K562 (cell line): ENCODE data around the gene SPTAN1. TPM values are rescaled to one million over a fixed set of nuclear protein-coding genes. Genes with fewer than 3 reads are reported as not detected.

Source experiments
- ARNT ChIP-seq, 2 experiments: fragments of 450-650 bp; IDR thresholded peaks; 2 replicates each; pipeline ENCODE4 v1.6.1; 2016; ENCODE audit warnings: mild to moderate bottlenecking in 1 of 2
- BCOR ChIP-seq: fragments of 450-650 bp; IDR thresholded peaks from 2 replicates; pipeline ENCODE4 v1.6.1; 2016
- HEY1 ChIP-seq: fragments of 250-450 bp; sonication (Bioruptor Pico); IDR thresholded peaks from 2 replicates; pipeline ENCODE4 v1.5.0; 2020; ENCODE audit warnings: mild to moderate bottlenecking, moderate library complexity, borderline replicate concordance
- JUN ChIP-seq, 2 experiments: sonication (generic) in 1 of 2; formaldehyde crosslinking in 1 of 2; IDR thresholded peaks; 2 replicates each; pipeline versions ENCODE4 v1.6.1 to v1.8.0; 2012 to 2022; ENCODE audit warnings: borderline replicate concordance in 2 of 2, mild to moderate bottlenecking in 2 of 2, improper control_type of control experiment in 1 of 2, low read depth in 1 of 2, low read length in 1 of 2, missing genetic modification reagents in 1 of 2
- L3MBTL2 ChIP-seq: fragments of 450-650 bp; IDR thresholded peaks from 2 replicates; pipeline ENCODE4 v1.6.1; 2016; ENCODE audit warnings: mild to moderate bottlenecking, moderate library complexity
- PHF20 ChIP-seq: fragments of 450-650 bp; IDR thresholded peaks from 2 replicates; pipeline ENCODE4 v1.6.1; 2018; ENCODE audit not compliant: partially characterized antibody
- TCF7 ChIP-seq: sonication (generic); IDR thresholded peaks from 2 replicates; pipeline ENCODE4 v1.6.1; 2016; ENCODE audit warnings: antibody characterized with exemption, borderline replicate concordance
- THRAP3 ChIP-seq: fragments of 450-650 bp; IDR thresholded peaks from 2 replicates; pipeline ENCODE4 v1.6.1; 2016; ENCODE audit warnings: mild to moderate bottlenecking, inconsistent platforms, borderline replicate concordance
- WHSC1 ChIP-seq: IDR thresholded peaks from one replicate; pipeline ENCODE4 v1.6.1; 2012; ENCODE audit warnings: low read length, control low read depth, inconsistent platforms
- ZBTB33 ChIP-seq: sonication (generic); formaldehyde crosslinking; IDR thresholded peaks from 2 replicates; pipeline ENCODE4 v1.8.1; 2023; ENCODE audit warnings: mild to moderate bottlenecking, missing genetic modification reagents
- ZKSCAN3 ChIP-seq: fragments of 250-450 bp; sonication (Bioruptor Pico); IDR thresholded peaks from 2 replicates; pipeline ENCODE4 v1.4.0; 2020
- ZNF707 ChIP-seq: fragments of 250-450 bp; sonication (Bioruptor Pico); conservative IDR thresholded peaks from 2 replicates; pipeline ENCODE4 v1.8.0; 2022; ENCODE audit warnings: inconsistent platforms, mild to moderate bottlenecking, moderate library complexity
- polyA plus RNA-seq, 8 experiments: library from polyadenylated mRNA; depleted of rRNA in 4 of 8; stranded (reverse) in 5 of 8; unstranded in 3 of 8; fragments of >200 nt; fragmentation: Nextera tagmentation in 2 of 8; fragmentation: Illumina TruSeq in 1 of 8; extraction: Ambion mirVana in 2 of 8; extraction: Trizol in 1 of 8; gene quantifications; 2 replicates each; pipeline versions ENCODE4 v1.2.1 to v1.2.3, GENCODE V29; 2011 to 2014; ENCODE audit warnings: inconsistent platforms in 1 of 8, missing spikeins in 1 of 8
- total RNA-seq, 7 experiments: library from RNA; depleted of rRNA in 6 of 7; stranded (reverse); fragments of >200 nt in 6 of 7; fragmentation: Illumina TruSeq in 2 of 7; extraction: Trizol in 2 of 7; gene quantifications; 2 replicates each; pipeline versions ENCODE4 v1.2.1 to v1.2.3, GENCODE V29; 2011 to 2021; ENCODE audit warnings: low replicate concordance in 1 of 7
- TF ChIP-seq, protein P1 (sequence below): fragments of 250-450 bp; sonication (Bioruptor Pico); IDR thresholded peaks from 2 replicates; pipeline ENCODE4 v1.4.0; 2020
- TF ChIP-seq, protein P2 (sequence below): fragments of 250-450 bp; sonication (Bioruptor Pico); IDR thresholded peaks from 2 replicates; pipeline ENCODE4 v1.5.0; 2020; ENCODE audit warnings: mild to moderate bottlenecking, borderline replicate concordance
- TF ChIP-seq, protein P3 (sequence below): fragments of 250-450 bp; sonication (Bioruptor Pico); IDR thresholded peaks from 2 replicates; pipeline ENCODE4 v1.8.0; 2022; ENCODE audit warnings: inconsistent platforms, mild to moderate bottlenecking, moderate library complexity, borderline replicate concordance

The SPTAN1 gene
- total and polyA plus RNA-seq, 9 of the 15 experiments (the other 6 are each of a cell fraction or from before 2014, with no cell fraction given): 1.5 to 13.5 (median 6.8) TPM

DNA sequence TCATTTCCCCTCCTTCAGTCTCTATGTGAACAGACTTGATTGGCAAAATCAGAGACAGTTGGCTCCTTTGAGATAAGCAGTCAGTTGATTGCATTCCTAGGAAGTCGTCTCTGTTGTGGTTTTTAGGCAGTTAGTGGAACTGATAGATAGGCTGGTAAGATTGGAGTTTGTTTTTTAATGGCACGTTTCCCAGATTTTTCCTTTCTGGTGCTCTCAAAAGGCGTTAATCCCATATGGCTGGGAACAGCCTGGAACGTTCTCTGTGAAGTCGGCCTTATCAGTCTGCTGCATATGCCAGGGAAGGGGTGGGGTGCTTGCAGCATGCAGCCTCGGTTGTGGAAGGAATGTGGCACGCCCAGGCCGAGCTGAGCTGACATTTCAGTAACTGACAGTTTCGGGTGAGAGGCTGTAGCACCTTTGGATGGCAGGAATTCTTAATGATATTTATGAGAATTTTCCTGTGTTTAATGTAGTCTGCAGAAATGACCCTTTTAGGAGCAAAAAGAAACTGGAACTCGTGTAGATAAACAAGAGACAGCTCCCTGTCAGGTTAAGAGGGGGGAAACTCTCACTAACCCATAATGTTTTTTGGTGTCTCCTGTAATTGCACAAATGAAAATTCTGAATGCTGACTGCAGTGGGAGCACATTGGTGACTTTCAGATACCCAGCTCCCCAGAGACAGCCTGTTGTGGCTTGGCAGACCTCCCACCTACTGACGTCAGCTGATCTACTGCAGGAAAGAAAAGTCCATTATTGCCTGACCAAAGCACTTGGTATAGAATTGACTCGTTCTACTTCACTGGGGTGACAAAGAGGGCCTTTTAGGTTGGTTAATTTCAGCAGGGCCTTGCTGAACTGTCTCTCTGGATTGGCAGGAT lies 6.3 kb downstream of the SPTAN1 start (continued):
- TF ChIP-seq HEY1 (CRISPR knock-in tag): peak; percentile 82; the same call in 1 of the 2 replicates
- peak; percentile 82 for TF ChIP-seq L3MBTL2
- no peak for TF ChIP-seq WHSC1
- TF ChIP-seq, protein P1, sequence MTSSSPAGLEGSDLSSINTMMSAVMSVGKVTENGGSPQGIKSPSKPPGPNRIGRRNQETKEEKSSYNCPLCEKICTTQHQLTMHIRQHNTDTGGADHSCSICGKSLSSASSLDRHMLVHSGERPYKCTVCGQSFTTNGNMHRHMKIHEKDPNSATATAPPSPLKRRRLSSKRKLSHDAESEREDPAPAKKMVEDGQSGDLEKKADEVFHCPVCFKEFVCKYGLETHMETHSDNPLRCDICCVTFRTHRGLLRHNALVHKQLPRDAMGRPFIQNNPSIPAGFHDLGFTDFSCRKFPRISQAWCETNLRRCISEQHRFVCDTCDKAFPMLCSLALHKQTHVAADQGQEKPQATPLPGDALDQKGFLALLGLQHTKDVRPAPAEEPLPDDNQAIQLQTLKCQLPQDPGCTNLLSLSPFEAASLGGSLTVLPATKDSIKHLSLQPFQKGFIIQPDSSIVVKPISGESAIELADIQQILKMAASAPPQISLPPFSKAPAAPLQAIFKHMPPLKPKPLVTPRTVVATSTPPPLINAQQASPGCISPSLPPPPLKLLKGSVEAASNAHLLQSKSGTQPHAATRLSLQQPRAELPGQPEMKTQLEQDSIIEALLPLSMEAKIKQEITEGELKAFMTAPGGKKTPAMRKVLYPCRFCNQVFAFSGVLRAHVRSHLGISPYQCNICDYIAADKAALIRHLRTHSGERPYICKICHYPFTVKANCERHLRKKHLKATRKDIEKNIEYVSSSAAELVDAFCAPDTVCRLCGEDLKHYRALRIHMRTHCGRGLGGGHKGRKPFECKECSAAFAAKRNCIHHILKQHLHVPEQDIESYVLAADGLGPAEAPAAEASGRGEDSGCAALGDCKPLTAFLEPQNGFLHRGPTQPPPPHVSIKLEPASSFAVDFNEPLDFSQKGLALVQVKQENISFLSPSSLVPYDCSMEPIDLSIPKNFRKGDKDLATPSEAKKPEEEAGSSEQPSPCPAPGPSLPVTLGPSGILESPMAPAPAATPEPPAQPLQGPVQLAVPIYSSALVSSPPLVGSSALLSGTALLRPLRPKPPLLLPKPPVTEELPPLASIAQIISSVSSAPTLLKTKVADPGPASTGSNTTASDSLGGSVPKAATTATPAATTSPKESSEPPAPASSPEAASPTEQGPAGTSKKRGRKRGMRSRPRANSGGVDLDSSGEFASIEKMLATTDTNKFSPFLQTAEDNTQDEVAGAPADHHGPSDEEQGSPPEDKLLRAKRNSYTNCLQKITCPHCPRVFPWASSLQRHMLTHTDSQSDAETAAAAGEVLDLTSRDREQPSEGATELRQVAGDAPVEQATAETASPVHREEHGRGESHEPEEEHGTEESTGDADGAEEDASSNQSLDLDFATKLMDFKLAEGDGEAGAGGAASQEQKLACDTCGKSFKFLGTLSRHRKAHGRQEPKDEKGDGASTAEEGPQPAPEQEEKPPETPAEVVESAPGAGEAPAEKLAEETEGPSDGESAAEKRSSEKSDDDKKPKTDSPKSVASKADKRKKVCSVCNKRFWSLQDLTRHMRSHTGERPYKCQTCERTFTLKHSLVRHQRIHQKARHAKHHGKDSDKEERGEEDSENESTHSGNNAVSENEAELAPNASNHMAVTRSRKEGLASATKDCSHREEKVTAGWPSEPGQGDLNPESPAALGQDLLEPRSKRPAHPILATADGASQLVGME (CRISPR knock-in tag): no peak
- TF ChIP-seq THRAP3: no peak
- TF ChIP-seq ZKSCAN3 (CRISPR knock-in tag): no peak
- TF ChIP-seq BCOR: peak; percentile 100
- TF ChIP-seq ZBTB33 (CRISPR knock-in tag): peak; percentile 52; the same call in 1 of the 2 replicates
- peak; percentile 57; the same call in 1 of the 2 replicates for TF ChIP-seq JUN (IDR thresholded peaks at IDR 0.05; ENCODE audit: borderline replicate concordance, low read depth, low read length)
- no peak for TF ChIP-seq JUN (CRISPR knock-in tag; IDR thresholded peaks at IDR 0.05; ENCODE audit: borderline replicate concordance)
- TF ChIP-seq TCF7: peak; percentile 100
- peak; percentile 98 to 99 for TF ChIP-seq ARNT (IDR thresholded peaks at IDR 0.05)
- TF ChIP-seq, protein P2, sequence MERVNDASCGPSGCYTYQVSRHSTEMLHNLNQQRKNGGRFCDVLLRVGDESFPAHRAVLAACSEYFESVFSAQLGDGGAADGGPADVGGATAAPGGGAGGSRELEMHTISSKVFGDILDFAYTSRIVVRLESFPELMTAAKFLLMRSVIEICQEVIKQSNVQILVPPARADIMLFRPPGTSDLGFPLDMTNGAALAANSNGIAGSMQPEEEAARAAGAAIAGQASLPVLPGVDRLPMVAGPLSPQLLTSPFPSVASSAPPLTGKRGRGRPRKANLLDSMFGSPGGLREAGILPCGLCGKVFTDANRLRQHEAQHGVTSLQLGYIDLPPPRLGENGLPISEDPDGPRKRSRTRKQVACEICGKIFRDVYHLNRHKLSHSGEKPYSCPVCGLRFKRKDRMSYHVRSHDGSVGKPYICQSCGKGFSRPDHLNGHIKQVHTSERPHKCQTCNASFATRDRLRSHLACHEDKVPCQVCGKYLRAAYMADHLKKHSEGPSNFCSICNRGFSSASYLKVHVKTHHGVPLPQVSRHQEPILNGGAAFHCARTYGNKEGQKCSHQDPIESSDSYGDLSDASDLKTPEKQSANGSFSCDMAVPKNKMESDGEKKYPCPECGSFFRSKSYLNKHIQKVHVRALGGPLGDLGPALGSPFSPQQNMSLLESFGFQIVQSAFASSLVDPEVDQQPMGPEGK (CRISPR knock-in tag): no peak
- 0 out of 2 replicates have a peak, but pooled peaks have one; percentile 22 for TF ChIP-seq ZNF707 (CRISPR knock-in tag)
- TF ChIP-seq, protein P3, sequence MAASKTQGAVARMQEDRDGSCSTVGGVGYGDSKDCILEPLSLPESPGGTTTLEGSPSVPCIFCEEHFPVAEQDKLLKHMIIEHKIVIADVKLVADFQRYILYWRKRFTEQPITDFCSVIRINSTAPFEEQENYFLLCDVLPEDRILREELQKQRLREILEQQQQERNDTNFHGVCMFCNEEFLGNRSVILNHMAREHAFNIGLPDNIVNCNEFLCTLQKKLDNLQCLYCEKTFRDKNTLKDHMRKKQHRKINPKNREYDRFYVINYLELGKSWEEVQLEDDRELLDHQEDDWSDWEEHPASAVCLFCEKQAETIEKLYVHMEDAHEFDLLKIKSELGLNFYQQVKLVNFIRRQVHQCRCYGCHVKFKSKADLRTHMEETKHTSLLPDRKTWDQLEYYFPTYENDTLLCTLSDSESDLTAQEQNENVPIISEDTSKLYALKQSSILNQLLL (CRISPR knock-in tag): no peak
- TF ChIP-seq PHF20: peak; percentile 56
